AG04450 (cell line): Measurements from ENCODE around the gene SLC51A. TPM values are rescaled to one million over a fixed set of nuclear protein-coding genes. Genes with fewer than 3 reads are reported as not detected.

Experiments
- CTCF ChIA-PET: fragments of 300-600, 350-600 bp; formaldehyde crosslinking; extraction: SDS; loops from one replicate; lab custom pipeline; 2022; ENCODE audit warnings: antibody characterized with exemption, inconsistent platforms; lab: Charles Lee
- POLR2A ChIA-PET: fragments of 350-600 bp; formaldehyde crosslinking; extraction: SDS; loops from one replicate; lab custom pipeline; 2021; ENCODE audit warnings: antibody characterized with exemption, inconsistent platforms; lab: Yijun Ruan, JAX
- DNase-seq: peaks from one replicate; pipeline ENCODE4 v3.0.0-alpha.2; 2011; ENCODE audit warnings: low read depth, low spot score
- H3K27ac ChIP-seq: one replicate; pipeline ENCODE4 v1.5.1; 2012; ENCODE audit warnings: low read depth, low read length, control low read depth
- H3K27me3 ChIP-seq: one replicate; pipeline ENCODE4 v1.6.0; 2012; ENCODE audit warnings: low read length; ENCODE audit not compliant: control insufficient read depth, insufficient read depth
- H3K4me3 ChIP-seq: 2 replicates; pipeline ENCODE4 v1.5.1; 2011; ENCODE audit warnings: mild to moderate bottlenecking, low read depth, low read length, control low read depth
- H3K9me3 ChIP-seq: 2 replicates; pipeline ENCODE4 v1.5.1; 2012; ENCODE audit warnings: low read length; ENCODE audit not compliant: control insufficient read depth, insufficient read depth
- polyA plus RNA-seq: library from polyadenylated mRNA; depleted of rRNA; stranded (reverse); fragments of >200 nt; gene quantifications from 2 replicates; pipeline ENCODE4 v1.2.3, GENCODE V29; 2011
- TF ChIP-seq, protein P1 (sequence below): IDR thresholded peaks from 2 replicates; pipeline ENCODE4 v1.5.1; 2011; ENCODE audit warnings: low read depth, low read length, control low read depth, inconsistent platforms

SLC51A gene
- polyA plus RNA-seq, 1 experiment, result not detected

DNA sequence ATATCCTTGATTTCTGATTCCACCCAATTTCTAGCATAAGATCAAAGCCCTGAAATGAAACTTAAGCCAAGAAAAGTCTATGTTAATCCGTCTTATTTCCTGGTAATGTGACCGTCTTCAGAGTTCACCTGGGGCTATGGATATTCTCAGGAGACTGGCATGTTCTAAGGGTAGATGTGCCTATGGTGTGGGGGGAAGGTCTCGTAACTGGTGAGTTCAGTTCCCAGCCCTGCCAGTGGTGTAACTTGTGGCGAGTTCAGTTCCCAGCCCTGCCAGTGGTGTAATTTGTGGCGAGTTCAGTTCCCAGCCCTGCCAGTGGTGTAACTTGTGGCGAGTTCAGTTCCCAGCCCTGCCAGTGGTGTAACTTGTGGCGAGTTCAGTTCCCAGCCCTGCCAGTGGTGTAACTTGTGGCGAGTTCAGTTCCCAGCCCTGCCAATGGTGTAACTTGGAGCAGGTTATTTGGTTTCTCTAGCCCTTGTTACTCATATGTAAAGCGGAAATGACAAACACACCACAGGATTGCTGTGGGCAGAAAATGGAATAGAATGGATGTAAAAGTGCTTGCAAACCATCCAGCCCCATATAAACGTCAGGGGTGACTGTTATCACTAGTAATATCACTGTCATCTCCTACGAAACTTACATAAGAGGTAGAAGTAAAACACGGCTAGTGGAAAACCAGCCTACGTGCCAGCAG lies 30.4 kb downstream of the SLC51A start:
- Histone ChIP-seq H3K4me3 (no peak overlapping the region), H3K9me3 (no peaks in the 10 kb centered on the region; the same call in 1 of the 2 replicates), H3K27me3 (no peaks in the 10 kb centered on the region), H3K27ac (no peak overlapping the region)
- TF ChIP-seq, protein P1, sequence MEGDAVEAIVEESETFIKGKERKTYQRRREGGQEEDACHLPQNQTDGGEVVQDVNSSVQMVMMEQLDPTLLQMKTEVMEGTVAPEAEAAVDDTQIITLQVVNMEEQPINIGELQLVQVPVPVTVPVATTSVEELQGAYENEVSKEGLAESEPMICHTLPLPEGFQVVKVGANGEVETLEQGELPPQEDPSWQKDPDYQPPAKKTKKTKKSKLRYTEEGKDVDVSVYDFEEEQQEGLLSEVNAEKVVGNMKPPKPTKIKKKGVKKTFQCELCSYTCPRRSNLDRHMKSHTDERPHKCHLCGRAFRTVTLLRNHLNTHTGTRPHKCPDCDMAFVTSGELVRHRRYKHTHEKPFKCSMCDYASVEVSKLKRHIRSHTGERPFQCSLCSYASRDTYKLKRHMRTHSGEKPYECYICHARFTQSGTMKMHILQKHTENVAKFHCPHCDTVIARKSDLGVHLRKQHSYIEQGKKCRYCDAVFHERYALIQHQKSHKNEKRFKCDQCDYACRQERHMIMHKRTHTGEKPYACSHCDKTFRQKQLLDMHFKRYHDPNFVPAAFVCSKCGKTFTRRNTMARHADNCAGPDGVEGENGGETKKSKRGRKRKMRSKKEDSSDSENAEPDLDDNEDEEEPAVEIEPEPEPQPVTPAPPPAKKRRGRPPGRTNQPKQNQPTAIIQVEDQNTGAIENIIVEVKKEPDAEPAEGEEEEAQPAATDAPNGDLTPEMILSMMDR, result no peak
- ChIA-PET POLR2A (no interaction called here), CTCF (interaction anchor here (0.6 kb wide), 1 partner anchor 283 kb away, joined by 4 read pairs; no protein-coding TSS in a partner anchor)
- no peak for DNase-seq

DNA sequence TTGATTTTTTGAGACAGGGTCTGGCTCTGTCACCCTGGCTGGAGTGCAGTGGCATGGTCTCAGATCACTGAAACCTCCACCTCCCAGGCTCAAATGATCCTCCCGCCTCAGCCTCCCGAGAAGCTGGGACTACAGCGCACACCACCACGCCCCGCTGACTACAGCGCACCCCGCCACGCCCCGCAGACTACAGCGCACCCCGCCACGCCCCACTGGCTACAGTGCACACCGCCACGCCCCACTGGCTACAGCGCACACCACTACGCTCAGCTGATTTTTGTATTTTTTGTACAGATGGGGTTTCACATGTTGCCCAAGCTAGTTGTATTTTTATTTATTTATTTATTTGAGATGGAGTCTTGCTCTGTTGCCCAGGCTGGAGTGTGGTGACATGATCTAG lies 35.6 kb downstream of the SLC51A start:
- ChIA-PET CTCF (interaction anchor here (0.5 to 3.4 kb wide), 6 partner anchors 11 to 277 kb away, joined by 3 to 22 read pairs (median 4); no protein-coding TSS in a partner anchor), POLR2A (no interaction called here)
- H3K9me3 ChIP-seq, result no peaks in the 10 kb centered on the region
- no peak overlapping the region for H3K4me3 ChIP-seq
- DNase-seq, result no peak
- H3K27ac ChIP-seq, result no peak overlapping the region
- TF ChIP-seq, protein P1, result no peak
- no peaks in the 10 kb centered on the region for H3K27me3 ChIP-seq

DNA sequence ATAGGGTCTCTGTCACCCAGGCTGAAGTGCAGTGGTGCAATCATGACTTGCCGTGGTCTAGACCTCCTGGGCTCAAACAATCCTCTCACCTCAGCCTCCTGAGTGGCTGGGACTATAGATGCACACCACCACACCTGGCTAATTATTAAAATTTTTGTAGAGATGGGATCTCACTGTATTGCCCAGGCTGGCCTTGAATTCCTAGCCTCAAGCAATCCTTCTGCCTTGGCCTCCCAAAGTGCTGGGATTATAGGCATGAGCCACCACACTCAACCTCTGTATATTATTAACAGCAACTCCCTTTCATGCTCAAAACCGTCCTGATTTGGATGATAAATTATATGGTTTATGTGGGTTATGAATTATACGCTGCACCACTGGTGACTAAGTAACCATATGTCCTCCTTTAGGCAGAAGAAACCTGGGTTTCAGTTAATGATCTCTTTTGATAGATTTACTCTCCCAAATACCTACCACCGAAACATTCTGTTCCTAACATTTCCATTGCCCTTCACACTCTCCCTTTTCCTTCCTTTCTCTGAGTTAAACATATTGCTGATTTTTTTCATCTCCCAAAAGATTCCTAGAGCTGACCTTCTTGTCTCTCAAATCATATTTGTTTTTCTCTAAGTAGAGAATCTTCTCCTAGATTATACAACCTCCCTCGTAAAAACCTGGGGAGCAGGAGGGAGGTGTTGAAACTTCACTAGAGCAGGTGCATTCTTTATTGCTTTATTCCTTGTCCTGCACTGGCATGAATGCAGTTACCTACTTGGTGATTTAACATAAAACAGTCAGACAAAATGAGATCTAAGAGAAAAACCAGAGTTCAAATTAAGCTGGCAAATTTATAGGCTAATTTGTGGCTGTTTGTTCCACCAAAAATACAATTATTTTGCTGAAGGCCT lies 38.3 kb downstream of the SLC51A start:
- Histone ChIP-seq H3K9me3 (no peaks in the 10 kb centered on the region), H3K27me3 (no peaks in the 10 kb centered on the region), H3K27ac (no peak overlapping the region), H3K4me3 (no peak overlapping the region)
- ChIA-PET CTCF (interaction anchor here (0.7 to 3.4 kb wide), 16 partner anchors 8 to 430 kb away, joined by 3 to 22 read pairs (median 6); no protein-coding TSS in a partner anchor), POLR2A (no interaction called here)
- TF ChIP-seq, protein P1, result no peak
- no peak for DNase-seq

DNA sequence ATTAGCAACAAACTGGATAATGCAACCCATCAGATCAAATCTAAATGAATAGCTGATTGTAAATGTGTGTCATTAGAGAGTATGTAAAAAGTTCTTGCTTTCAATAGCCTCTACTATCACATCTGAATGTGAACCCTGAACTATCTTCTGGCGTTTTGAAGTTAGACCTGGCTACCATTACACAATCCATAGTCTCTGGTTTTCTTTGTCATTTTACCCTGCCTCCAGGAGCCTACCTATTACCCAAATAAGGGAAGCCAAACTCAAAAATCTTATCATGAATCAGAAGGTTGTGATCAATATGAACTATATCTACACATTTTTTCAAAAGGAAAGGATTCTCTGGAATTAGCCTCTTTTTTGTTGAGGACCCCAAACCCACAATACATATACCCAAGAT lies 39.4 kb downstream of the SLC51A start:
- ChIA-PET POLR2A (no interaction called here), CTCF (interaction anchor here (1.6 to 2.4 kb wide), 2 partner anchors 12 to 273 kb away, joined by 6 to 13 read pairs; no protein-coding TSS in a partner anchor)
- no peak for DNase-seq
- TF ChIP-seq, protein P1, result no peak
- H3K4me3 ChIP-seq, result no peak overlapping the region
- no peaks in the 10 kb centered on the region for H3K9me3 ChIP-seq
- H3K27me3 ChIP-seq, result no peaks in the 10 kb centered on the region
- no peak overlapping the region for H3K27ac ChIP-seq
